GM19452 (cell line): Measurements from ENCODE around the gene PLOD3.

Source experiments
- ATAC-seq: cut with Tn5 transposase; IDR thresholded peaks from one replicate; pipeline ENCODE4 v1.9.1; 2021; ENCODE audit not compliant: unreplicated experiment

PLOD3 gene

DNA sequence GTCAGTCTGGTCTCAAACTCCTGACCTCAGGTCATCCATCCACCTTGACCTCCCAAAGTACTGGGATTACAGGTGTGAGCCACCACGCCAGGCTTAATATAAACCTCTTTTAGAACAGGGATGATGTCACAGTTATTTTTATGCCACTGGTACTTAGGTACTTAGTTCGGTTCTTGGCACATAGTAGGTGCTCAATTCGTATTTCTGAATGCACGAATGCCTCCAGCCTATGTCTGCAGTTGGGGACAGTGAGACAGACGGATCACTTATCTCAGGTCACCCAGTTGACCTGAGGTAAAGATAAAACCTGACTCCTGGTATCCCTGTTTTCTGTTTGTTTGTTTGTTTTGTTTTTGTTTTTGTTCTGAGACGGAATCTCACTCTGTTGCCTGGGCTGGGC is 31.2 kb downstream of the PLOD3 start:
- ATAC-seq: no peak

- ATAC-seq: no peak
Measured at GRCh38 chr7:101185258-101185839, 32.0 kb downstream of the PLOD3 start.

DNA sequence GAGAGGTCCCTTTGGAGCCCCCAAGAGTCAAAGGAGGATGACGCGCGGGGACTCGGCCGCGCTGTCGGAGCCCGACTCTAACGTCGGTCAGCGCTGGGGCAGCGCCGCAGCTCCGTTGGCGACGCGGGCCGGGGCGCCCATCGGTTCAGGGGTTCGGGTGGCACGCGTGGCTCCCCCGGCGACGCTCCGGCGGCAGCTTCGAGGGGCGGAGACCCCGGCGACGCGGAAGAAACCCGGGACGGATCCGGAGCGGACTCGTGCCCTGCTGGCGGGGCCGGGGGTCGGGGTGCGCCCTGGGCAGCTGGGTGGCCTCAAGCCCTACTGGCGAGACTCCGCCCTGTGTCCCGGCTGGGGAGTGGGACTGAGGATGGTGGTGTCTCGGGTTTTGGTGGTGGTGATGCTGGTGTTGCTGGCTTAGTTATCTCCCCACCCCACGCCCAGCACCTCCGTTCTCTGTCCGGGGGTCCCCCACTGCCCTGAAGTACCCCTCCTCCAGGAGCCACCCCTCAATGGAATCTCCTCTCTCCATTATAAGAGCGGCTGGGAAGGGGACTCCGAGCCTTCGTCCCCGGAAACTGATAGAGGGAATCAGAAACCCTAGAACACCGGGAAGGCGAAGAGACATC is 37.1 kb downstream of the PLOD3 start, which contains the start of gene NAT16:
TSS of gene NAT16 (minus strand) at position 164 of the 626 bp plus-strand sequence. CDS start 5,486 bp downstream, outside the sequence.
- no peak for ATAC-seq

GRCh38 chr7:101179713-101180112 is 37.7 kb downstream of the PLOD3 start:
- ATAC-seq: no peak

DNA sequence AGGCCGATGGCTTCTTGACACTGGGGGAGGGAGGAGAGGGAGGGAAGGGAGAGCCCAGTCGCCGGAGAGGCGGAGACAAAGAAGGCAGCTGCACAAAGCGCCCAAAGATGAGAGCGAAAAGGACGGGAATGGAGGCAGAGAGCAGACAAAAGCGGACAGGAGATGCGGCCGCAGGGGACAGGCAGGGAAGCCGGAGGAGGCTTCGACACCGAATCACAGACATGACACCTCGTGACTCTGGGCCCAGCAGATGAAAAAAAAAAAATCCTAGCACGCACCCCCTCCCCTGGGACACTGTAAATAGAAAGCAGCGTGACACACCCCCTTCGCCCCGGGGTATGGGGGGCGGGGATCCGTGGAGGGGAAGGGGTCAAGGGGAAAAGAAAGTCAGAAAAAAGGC is 38.3 kb downstream of the PLOD3 start:
- ATAC-seq: no peak

DNA sequence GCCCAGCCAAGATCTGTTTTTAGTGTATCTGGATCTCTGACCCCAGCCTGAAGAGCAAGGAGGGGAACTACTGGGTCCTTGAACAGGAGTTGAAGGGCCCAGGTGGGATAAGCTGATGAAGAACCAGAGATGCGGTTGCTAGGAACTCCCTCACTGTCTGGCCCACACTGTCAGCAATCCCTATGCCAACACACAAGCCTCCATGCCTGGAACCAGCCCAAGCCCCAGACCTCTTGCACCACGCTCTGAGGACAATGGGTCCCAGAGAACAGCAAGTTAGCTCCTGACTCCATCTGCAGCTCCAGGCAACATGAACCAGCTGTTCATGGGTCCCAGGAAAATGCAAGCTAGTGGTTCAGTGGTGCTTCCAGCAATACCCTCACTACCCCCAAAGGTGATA is 39.7 kb downstream of the PLOD3 start:
- no peak for ATAC-seq

- ATAC-seq: no peak
Measured at GRCh38 chr7:101175664-101176063, 41.7 kb downstream of the PLOD3 start.

- no peak for ATAC-seq
Measured at GRCh38 chr7:101174322-101174854, 43.0 kb downstream of the PLOD3 start.

GRCh38 chr7:101173752-101174244 is 43.6 kb downstream of the PLOD3 start:
- no peak for ATAC-seq

DNA sequence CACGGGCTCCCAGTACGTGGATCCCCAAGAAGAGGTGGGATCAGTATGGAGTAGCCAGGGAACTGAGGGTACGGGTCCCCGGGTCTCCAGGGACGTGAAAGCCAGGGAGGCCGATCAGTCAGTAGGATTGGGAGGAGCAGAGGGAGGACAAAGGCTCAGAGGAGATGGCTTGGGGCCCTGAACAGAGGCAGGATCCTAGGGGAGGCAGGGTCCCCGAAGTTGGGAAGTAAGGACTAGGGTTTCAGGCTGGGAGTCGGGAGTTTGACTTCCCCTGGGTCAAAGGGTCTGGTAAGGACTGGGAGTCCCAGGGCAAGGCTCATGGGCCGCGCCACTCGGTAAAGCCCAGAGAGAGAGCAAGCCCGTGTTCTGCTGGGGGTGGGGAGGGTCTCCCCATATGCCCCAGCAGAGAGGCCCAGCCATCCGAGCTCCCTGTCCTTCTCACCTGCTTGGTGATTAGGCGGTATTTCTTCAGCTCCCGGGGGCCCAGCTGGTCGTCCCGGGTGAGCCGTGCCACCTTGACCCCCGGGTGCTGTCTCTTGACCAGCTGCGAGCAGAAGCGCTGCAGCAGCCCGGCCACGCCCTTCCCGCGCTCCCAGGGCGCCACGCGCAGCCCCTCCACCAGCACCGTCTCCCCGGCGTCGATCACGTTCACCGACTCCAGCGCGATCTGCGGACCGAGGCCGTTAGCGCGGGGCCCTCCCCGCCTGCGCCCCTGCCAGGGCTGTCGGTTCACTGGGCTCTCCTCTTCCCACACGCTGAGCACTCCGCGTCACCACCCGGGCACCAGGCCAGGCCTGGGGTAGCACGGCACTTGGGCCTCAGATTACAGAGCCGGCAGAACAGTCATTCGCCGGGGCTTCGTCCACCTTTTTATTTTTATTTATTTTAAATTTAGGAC is 44.3 kb downstream of the PLOD3 start:
- no peak for ATAC-seq

DNA sequence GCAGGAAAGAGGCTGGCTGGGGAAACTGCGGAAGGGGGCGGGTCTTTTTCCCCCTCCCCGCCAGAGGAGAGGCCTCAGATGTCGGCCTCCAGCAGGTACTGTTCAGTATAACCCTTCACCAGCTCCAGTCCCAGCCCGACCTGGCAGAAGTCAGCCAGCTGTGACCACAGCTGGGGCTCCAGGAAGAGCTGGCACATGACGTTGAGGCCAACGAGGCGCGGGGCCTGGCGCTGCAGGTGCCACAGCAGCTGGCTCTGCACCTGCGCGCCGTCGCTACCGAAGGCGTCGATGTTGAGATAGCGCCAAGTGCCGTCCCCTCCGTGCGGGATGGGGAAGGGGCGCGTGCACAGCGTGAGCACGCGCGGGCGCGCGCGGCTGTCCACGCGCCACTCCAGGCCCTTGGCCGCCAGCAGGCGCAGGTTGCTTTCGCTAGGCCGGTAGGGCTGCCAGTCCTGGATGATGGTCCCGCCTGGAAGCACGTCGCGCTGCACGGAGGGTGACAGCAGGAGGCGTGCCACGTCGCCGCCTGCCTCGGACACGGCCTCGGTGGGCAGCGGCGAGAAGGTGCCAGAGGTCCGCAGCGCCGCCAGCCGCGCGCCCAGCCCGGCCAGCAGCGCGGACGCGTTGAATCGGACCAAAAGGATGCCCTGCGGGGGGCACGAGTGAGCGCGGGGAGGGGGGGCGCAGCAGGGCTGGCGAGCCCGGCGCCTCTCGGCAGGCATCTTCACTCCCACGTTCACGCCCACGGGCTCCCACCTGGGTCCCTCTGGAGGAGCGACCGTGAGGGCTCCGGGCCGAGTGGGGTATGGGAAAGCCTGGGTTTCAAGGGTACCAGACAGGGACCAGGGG is 45.2 kb downstream of the PLOD3 start:
- ATAC-seq: no peak

GRCh38 chr7:101171442-101171837 is 45.9 kb downstream of the PLOD3 start:
- ATAC-seq: no peak

DNA sequence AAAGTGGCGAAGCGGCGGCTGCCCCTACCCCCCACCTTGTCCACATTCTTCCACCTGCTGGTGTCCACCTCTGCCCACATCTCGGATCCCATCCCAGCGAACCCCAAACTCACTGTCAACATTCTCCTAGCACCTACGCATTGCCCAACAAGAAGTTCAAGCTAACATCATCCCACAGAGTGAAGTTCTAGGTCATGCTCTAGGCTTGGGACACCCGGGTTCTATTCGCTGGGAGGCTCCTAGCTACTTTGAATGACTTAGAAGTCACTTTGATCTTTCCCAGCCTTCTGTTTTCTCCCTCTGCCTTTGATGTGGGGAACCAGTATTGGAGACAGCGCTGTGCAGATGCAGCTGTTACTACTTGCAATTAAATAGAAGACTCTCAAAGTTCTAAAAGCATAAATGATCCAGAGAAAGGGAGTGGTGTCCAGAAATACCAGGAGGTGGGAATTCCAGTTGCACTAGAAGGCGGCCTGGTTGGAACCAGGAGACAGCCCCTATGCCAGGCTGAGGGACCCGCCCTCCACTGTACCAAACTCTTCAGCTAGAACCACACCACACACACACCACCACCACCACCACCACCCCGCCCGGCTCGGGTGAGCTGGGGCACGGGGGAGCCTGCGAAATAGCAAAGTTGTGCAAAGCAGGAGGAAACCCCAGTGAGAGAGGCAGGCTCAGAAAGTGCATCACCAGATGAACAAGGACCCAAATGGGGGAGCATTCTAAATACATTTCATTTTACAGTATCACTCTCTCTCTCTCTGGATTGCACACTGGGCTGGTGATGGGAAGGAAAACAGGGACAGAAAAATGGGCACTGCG is 46.6 kb downstream of the PLOD3 start:
- no peak for ATAC-seq

DNA sequence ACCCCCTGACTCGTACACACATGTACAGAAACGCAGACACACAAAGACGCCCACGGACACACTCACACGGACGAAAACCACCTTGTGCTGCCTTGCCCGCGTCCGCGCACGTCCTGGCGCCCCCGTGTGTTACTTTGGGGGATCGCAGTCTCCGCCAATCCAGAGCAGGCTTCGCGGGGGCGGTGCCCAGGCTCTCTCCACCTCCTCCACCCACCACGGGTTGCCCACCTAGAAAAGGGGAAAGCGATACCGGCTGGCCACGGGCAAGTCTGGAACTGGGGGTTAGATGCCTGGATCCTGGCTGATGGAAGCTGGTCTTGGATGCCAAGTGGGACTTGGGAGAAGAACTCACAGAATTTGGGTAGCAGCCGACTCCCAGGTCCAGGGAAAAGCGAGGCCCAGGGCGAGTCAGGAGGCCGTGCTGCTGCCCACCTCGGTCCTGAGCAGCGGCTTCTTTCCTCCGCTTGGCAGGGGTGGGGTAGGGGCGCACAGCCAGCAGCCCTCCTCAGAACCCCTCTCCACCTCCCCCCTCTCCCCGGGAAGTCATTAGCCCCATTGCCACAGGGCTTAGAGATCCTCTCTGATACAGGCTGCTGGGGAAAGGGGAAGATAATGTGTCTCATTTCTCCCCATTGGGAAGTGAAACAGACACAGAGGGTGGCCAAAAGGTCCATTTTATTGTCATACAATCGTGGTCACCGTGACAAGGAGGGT is 47.4 kb downstream of the PLOD3 start:
- ATAC-seq: no peak

GRCh38 chr7:101169110-101169837 is 48.1 kb downstream of the PLOD3 start:
- ATAC-seq: no peak

- no peak for ATAC-seq
Measured at GRCh38 chr7:101168412-101169049, 48.9 kb downstream of the PLOD3 start.

- no peak for ATAC-seq
Measured at GRCh38 chr7:101167645-101168411, 49.6 kb downstream of the PLOD3 start.
